HG03139 (cell line): Measurements from ENCODE around the gene TMEM132C.

Experiments used
- ATAC-seq: cut with Tn5 transposase; IDR thresholded peaks from one replicate; pipeline ENCODE4 v1.9.1; 2021; ENCODE audit not compliant: unreplicated experiment

Gene TMEM132C

DNA sequence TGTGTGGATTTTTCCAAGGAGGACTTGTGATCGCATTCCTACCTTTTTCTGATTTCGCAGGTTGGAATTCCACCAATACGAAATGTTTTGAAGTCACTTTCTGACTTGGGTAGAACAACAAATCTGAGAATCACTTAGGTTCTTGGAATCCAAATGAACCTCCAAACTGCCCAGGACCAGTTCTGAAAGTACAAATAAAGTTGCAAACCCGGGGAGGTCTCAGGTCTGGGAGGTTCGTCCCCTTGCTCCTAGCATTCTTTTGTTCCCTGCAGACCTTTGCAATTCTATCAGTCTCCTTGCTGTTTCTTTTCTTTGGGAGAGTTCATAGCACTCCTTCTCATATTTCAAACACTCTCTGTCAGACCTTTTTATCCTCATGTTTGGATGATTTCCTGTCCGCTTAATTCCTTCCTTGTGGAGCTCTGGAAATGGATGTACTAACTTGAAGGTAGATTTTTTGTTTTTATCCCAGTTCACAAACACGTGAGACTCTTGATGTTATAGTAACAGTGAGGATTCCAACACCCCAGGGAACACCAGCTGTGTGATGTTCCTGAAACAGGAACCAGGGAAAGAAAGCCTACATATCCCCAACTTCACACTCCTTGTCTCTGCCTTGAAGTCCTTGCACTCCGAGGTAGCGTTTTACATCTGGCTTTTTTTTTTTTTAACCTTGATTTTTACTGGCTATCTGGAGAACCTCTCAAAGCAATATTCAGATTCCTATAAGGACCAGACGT lies 70.6 kb downstream of the TMEM132C start:
- no peak for ATAC-seq

DNA sequence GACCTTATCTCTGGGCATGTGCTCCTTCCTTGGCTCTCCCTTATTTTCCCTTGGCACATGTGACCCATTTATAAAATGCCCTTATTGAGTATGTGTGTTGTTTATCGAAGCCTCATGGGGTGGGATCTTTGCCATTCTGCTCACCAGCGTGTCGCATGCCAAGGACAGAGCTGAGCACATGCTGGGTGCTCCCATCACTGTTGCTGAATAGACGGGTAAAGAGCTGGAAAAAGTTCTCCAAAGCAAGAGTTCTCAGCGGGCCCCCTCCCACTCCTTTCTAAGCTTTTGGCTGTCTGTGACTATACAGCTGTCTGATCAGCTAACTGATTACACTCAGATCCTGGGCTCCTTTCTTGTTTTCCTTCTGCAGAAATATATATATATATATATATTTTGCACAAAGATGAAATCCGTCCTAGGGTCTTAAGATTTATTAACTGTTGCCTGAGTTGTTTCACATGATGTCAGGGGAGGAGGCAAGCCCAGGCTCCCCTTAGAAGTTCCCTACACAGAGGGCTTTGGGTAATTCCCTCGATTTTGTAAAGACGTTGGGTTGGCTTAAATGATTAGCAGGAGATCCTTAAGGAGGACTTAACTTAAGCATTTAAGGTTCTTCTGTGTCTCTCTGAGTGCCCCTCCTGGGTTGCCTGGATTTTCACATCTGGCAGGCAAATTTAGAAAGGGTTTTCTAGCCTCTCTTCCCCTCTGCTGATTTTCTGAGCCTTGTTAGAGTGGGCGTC lies 71.6 kb downstream of the TMEM132C start:
- no peak for ATAC-seq

GRCh38 chr12:128339126-128339520 lies 72.2 kb downstream of the TMEM132C start:
- ATAC-seq, result no peak

GRCh38 chr12:128339631-128340030 lies 72.7 kb downstream of the TMEM132C start:
- no peak for ATAC-seq

GRCh38 chr12:128353301-128353700 lies 86.3 kb downstream of the TMEM132C start:
- no peak for ATAC-seq

DNA sequence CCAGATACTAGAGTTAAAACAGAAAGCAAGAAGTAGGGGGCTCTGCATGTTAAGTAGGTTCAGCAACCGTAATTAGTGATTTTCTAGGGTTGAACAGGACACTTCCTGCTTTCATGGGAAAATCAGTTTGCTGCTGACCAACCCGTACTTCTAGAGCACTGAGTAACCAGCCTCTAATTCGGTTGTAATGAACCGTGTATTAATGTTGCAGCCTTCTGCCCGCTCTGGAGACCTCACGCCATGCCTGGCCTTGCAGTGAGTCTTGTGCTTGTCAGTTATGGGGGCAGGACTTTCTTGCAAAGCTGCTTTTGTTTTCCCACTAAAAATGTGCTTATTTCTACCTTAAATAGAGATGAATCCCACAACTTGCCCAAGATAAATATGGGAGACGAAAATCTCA lies 89.6 kb downstream of the TMEM132C start:
- no peak for ATAC-seq

- ATAC-seq, result no peak
These were observed 94.5 kb downstream of the TMEM132C start for GRCh38 chr12:128361400-128361995.

GRCh38 chr12:128365032-128365431 lies 98.1 kb downstream of the TMEM132C start:
- ATAC-seq, result no peak

- ATAC-seq, result no peak
These were observed 98.8 kb downstream of the TMEM132C start for GRCh38 chr12:128365651-128366231.

GRCh38 chr12:128367961-128368360 lies 101.0 kb downstream of the TMEM132C start:
- no peak for ATAC-seq

GRCh38 chr12:128381541-128381940 lies 114.6 kb downstream of the TMEM132C start:
- ATAC-seq, result no peak

DNA sequence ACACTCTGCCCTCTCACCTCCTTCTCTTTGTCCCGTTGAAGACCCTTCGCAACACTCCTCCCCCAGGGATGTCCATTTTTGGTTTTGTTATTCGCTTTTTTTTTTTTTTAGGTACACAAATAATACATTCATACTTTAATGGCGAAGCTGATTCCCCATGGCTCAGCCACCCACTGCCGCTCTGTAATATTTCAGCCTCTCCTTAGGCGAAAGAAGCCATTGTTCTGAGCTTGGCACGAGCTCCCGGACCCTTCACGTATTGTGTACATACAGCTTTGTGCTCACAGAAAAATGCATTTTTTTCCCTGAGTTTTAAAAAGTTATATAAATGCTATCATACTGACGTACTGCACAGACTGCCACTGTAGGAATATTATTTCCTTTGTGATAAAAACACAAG lies 115.0 kb downstream of the TMEM132C start:
- no peak for ATAC-seq

DNA sequence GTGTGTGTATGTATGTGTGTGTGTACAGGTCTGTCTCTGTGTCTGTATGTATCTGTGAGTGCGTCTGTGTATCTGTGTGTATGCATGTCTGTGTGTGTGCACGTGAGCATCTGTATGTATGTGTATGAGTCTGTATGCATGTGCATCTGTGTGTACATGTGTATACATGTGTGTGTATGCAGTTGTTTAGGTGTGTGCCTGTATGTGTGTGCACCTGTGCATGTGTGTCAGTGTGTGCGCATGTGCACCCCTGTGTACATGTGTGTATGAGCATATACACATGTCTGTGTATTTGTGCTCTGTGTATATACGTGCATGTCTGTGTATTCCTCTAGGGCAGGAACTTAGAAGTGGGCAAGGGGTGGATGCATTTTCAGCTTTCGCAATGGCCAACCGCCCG lies 116.0 kb downstream of the TMEM132C start:
- no peak for ATAC-seq

DNA sequence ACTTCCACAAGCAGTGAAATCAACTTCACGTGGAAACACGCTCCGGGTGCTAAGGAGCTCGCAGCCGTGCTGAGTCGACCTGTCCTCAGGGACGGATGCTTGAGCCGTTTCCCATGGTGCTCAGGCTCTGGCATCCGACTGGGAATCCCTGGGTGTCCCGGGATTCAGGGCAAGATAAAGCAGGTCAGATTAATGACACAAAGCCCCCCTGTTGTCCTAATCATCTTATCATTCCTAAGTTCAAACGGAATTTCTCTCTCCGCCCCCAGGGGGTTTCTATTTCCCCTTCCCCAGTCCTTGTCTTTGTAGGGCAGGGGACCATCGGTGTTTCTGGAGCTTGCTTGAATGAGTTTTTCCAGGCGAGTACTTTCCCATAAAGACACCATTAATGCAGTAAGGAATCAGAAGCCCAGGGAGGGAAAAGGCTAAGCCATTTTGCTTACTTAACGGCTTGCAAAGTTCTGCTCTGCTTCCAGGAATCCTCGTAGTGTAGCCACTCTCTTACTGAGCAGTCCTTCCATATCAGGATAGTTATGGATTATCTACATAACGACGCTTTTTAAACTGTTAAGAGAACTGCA lies 116.5 kb downstream of the TMEM132C start:
- ATAC-seq, result no peak

DNA sequence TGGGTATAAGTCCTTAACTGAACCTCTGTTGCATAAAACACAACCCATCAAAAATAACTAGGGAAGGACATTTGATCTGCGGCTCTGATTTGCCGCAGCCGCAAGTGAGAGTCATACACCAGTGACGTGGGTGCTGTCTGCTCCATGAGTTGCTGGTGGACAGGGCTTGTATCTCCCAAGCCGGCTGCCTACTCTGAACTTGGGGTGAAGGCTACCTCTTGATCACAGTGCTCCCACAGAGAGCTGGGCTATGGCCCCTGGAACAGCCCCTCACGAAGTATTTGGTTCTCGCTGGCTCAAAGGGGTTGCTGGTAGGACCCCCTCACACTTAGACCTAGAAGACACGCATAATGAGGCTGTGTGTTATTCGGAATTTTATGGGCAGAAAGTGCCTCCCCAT lies 118.8 kb downstream of the TMEM132C start:
- no peak for ATAC-seq

DNA sequence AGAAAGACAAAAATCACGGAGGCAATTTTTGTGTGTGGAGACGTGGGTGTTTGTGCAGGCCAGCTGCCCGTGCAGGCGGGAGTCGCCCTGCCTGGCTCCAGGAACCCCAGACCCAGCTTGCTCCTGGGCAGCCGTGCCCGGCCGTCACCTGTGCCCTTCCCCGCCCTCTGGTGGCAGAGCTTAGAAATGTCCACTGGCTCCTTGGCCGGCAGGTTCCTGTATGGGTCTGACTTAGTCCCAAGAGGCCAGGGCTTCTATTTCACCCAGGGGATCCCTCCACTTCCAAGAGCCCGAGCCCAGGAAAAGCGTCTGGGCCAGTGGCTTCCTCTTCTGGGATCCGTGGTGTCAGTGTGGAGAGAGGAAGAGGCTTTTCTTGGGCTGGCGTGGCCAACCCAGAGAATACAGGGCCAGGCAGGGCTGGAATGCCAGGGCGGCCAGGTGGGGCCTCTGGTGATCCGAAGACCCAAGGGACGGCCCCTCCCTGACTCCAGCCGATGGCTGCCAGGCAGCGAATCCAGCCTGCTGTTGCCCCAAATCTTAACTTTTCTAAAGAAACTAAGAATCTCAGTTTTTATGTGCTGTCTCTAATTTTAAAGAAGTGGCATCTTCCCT lies 120.9 kb downstream of the TMEM132C start:
- ATAC-seq, result peak; percentile 77

DNA sequence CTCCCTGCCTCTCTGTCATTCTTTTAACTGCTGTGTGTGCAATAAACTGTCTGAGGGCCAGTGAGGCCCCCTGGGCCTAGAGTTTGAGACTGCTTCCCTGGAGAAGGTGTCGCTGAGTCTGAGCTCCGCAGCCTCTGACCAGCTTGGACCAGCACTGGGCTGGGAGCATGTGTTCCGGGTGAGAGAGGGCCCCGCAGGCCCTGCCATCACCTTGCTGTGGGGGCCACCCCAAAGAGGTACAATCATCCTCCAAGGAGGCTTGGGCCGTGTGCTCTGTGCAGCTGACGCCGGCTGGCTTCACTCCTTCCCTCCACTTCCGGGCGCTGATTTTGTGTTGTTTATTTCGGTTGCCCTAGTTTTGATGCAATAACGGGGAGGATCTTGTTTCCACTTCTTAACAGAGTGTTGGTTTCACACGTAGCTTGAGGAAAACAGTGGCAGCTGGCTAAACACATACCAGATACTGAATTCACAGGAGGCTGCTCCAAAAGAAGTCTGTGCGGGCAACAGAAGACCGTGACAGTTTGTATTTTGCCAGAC lies 121.6 kb downstream of the TMEM132C start:
- ATAC-seq, result no peak

- ATAC-seq, result no peak
These were observed 126.4 kb downstream of the TMEM132C start for GRCh38 chr12:128393346-128393745.

GRCh38 chr12:128394137-128394536 lies 127.2 kb downstream of the TMEM132C start:
- no peak for ATAC-seq

- ATAC-seq, result no peak
These were observed 132.3 kb downstream of the TMEM132C start for GRCh38 chr12:128399253-128399652.
